K562 (cell line): ENCODE measurements around the gene CERS6. TPM values are rescaled to one million over a fixed set of nuclear protein-coding genes. Genes with fewer than 3 reads are reported as not detected.

Source experiments
- ATAC-seq: fragments of 200-7000 bp; cut with Tn5 transposase; 3 replicates; pipeline ENCODE4 v1.9.1; 2020; ENCODE audit warnings: moderate library complexity
- BruUV-seq: library from RNA; stranded (reverse); fragments of 400-500 nt; replicated peaks from 2 replicates; lab custom pipeline; 2021; lab: Mats Ljungman, UMichigan
- CTCF ChIA-PET: fragments of 300-600 bp; formaldehyde crosslinking; extraction: SDS; loops from one replicate; lab custom pipeline; 2021; ENCODE audit warnings: low intra/inter-chr PET ratio; lab: Yijun Ruan, JAX
- POLR2A ChIA-PET: fragments of 300-600, 350-650 bp; sonication (Branson Sonifier 250); formaldehyde crosslinking; extraction: SDS; loops from one replicate; lab custom pipeline; 2021; ENCODE audit warnings: antibody characterized with exemption, inconsistent platforms; lab: Yijun Ruan, JAX
- DNase-seq, 4 experiments: peaks; one replicate each; pipeline versions ENCODE4 v3.0.0 to v3.0.0-alpha.2; 2011 to 2018; ENCODE audit warnings: low spot score in 3 of 4, mixed read lengths in 3 of 4; ENCODE audit errors: extremely low read depth in 1 of 4
- FAIRE-seq: peaks from 2 replicates; lab custom pipeline; 2011; peaks lifted over from hg19 to GRCh38; lab: Jason Lieb, UNC
- H2AFZ ChIP-seq: 2 replicates; pipeline ENCODE4 v1.6.0; 2011; ENCODE audit warnings: low read depth, low read length, control low read depth, inconsistent platforms
- H3K27ac ChIP-seq: fragments of 200-600 bp; 3 replicates; pipeline ENCODE4 v1.8.0; 2011; ENCODE audit warnings: low read depth, mild to moderate bottlenecking, control low read depth, inconsistent platforms, low read length, moderate library complexity, mixed read lengths; ENCODE audit errors: extremely low read depth
- H3K27me3 ChIP-seq, 2 experiments: fragments of 300-600 bp in 1 of 2; 2 replicates in 1 of 2; 3 replicates in 1 of 2; pipeline versions ENCODE4 v1.6.0 to v1.8.0; 2011; ENCODE audit warnings: inconsistent platforms in 2 of 2, low read length in 2 of 2, mild to moderate bottlenecking in 1 of 2, mixed read lengths in 1 of 2, moderate library complexity in 1 of 2; ENCODE audit not compliant: control insufficient read depth in 2 of 2, insufficient read depth in 2 of 2
- H3K36me3 ChIP-seq: fragments of 300-600 bp; 3 replicates; pipeline ENCODE4 v1.8.0; 2011; ENCODE audit warnings: mild to moderate bottlenecking, low read length, inconsistent platforms; ENCODE audit not compliant: control insufficient read depth, insufficient read depth
- H3K4me1 ChIP-seq, 2 experiments: fragments of 200-600 bp in 1 of 2; replicated peaks in 1 of 2; 2 replicates in 1 of 2; 3 replicates in 1 of 2; pipeline versions ENCODE4 v1.5.1 to v1.8.0; 2011; ENCODE audit warnings: inconsistent platforms in 2 of 2, low read length in 2 of 2, mild to moderate bottlenecking in 1 of 2, mixed read lengths in 1 of 2, moderate library complexity in 1 of 2; ENCODE audit not compliant: control insufficient read depth in 2 of 2, insufficient read depth in 2 of 2
- H3K4me2 ChIP-seq: 2 replicates; pipeline ENCODE4 v1.6.1; 2011; ENCODE audit warnings: low read length, control low read depth, inconsistent platforms, mixed read lengths; ENCODE audit not compliant: insufficient read depth
- H3K4me3 ChIP-seq: fragments of 200-600 bp; sonication (generic), shearing (Covaris generic); 2 replicates; pipeline ENCODE4 v1.5.1; 2016; ENCODE audit warnings: control low read depth, inconsistent platforms
- H3K79me2 ChIP-seq: fragments of 200-600 bp; 3 replicates; pipeline ENCODE4 v1.8.0; 2011; ENCODE audit warnings: low read length, inconsistent platforms; ENCODE audit not compliant: control insufficient read depth, insufficient read depth
- H3K9ac ChIP-seq, 2 experiments: 2 replicates each; pipeline versions ENCODE4 v1.6.0 to v1.6.1; 2011; ENCODE audit warnings: low read depth in 2 of 2, low read length in 2 of 2, control low read depth in 1 of 2, inconsistent platforms in 1 of 2, mild to moderate bottlenecking in 1 of 2, mixed read lengths in 1 of 2; ENCODE audit not compliant: insufficient read depth in 1 of 2
- H3K9me1 ChIP-seq: one replicate; pipeline ENCODE4 v1.6.0; 2011; ENCODE audit warnings: inconsistent platforms, mild to moderate bottlenecking, low read length, moderate library complexity; ENCODE audit not compliant: control insufficient read depth, insufficient read depth
- H3K9me3 ChIP-seq: replicated peaks from 2 replicates; pipeline ENCODE4 v1.5.1; 2011; ENCODE audit warnings: low read depth, low read length, inconsistent platforms; ENCODE audit not compliant: control insufficient read depth, insufficient read depth
- H4K20me1 ChIP-seq: replicated peaks from 2 replicates; pipeline ENCODE4 v1.6.1; 2011; ENCODE audit warnings: low read length, inconsistent platforms, mixed read lengths; ENCODE audit not compliant: control insufficient read depth, insufficient read depth
- FOXJ2 ChIP-seq: fragments of 200-800 bp; sonication (Bioruptor generic); IDR thresholded peaks from 2 replicates; pipeline ENCODE4 v1.6.1; 2016; ENCODE audit warnings: missing genetic modification characterization, missing compliant biosample characterization
- MBD1 ChIP-seq: fragments of 250-450 bp; sonication (Bioruptor Pico); IDR thresholded peaks from 2 replicates; pipeline ENCODE4 v1.8.0; 2022; ENCODE audit warnings: inconsistent platforms
- PHTF2 ChIP-seq: fragments of 250-450 bp; sonication (Bioruptor Pico); IDR thresholded peaks from 2 replicates; pipeline ENCODE4 v1.5.0; 2021; ENCODE audit warnings: mild to moderate bottlenecking
- SETDB1 ChIP-seq: IDR thresholded peaks from one replicate; pipeline ENCODE4 v1.6.1; 2012; ENCODE audit warnings: low read length, control low read depth, inconsistent platforms
- SIX5 ChIP-seq, 2 experiments: IDR thresholded peaks; 2 replicates each; pipeline ENCODE4 v1.6.1; 2011; ENCODE audit warnings: low read length in 2 of 2, borderline replicate concordance in 1 of 2, low read depth in 1 of 2, mild to moderate bottlenecking in 1 of 2, moderate library complexity in 1 of 2; ENCODE audit not compliant: insufficient read depth in 1 of 2
- ZFP36 ChIP-seq: fragments of 150-350 bp; IDR thresholded peaks from 2 replicates; pipeline ENCODE4 v1.6.1; 2018; ENCODE audit warnings: low read length, low read depth; ENCODE audit not compliant: partially characterized antibody
- ZNF436 ChIP-seq: fragments of 250-450, 450-650 bp; sonication (Bioruptor Pico); formaldehyde crosslinking; IDR thresholded peaks from 2 replicates; pipeline ENCODE4 v1.7.0; 2020; ENCODE audit warnings: mild to moderate bottlenecking
- ZNF507 ChIP-seq: conservative IDR thresholded peaks from 2 replicates; pipeline ENCODE4 v1.6.1; 2017; ENCODE audit warnings: missing genetic modification characterization, missing compliant biosample characterization
- WGBS: fragments of 100-300 bp; shearing (Covaris generic); methylation state at CpG from one replicate; pipeline ENCODE4 v1.1.6; 2016; ENCODE audit warnings: low coverage, mixed read lengths; ENCODE audit not compliant: insufficient coverage; ENCODE audit errors: missing lambda C conversion rate; 5-methylcytosine and 5-hydroxymethylcytosine counted together
- in situ Hi-C: fragments of 300-500 bp; cut with MboI; formaldehyde crosslinking; loops from 4 replicates; pipeline ENCODE4 v1.15.0; 2018; ENCODE audit warnings: inconsistent platforms, mixed read lengths
- intact Hi-C: fragments of 100-400 bp; cut with micrococcal nuclease; formaldehyde crosslinking; loops from 2 replicates; pipeline ENCODE4 v1.14.2; 2022
- polyA plus RNA-seq, 8 experiments: library from polyadenylated mRNA; depleted of rRNA in 4 of 8; stranded (reverse) in 5 of 8; unstranded in 3 of 8; fragments of >200 nt; fragmentation: Nextera tagmentation in 2 of 8; fragmentation: Illumina TruSeq in 1 of 8; extraction: Ambion mirVana in 2 of 8; extraction: Trizol in 1 of 8; gene quantifications; 2 replicates each; pipeline versions ENCODE4 v1.2.1 to v1.2.3, GENCODE V29; 2011 to 2014; ENCODE audit warnings: inconsistent platforms in 1 of 8, missing spikeins in 1 of 8
- total RNA-seq, 7 experiments: library from RNA; depleted of rRNA in 6 of 7; stranded (reverse); fragments of >200 nt in 6 of 7; fragmentation: Illumina TruSeq in 2 of 7; extraction: Trizol in 2 of 7; gene quantifications; 2 replicates each; pipeline versions ENCODE4 v1.2.1 to v1.2.3, GENCODE V29; 2011 to 2021; ENCODE audit warnings: low replicate concordance in 1 of 7

CERS6 gene
- total and polyA plus RNA-seq, 9 of the 15 experiments (the other 6 are each of a cell fraction or from before 2014, with no cell fraction given): 1.6 to 13.6 (median 11.4) TPM

GRCh38 chr2:168612719-168613118, 156.6 kb downstream of the CERS6 start:
- Histone ChIP-seq H3K9ac (no peak overlapping the region), H3K4me2 (no peak overlapping the region), H3K9me3 (no peaks in the 10 kb centered on the region), H3K4me1 (no peaks in the 10 kb centered on the region), H3K4me3 (no peak overlapping the region), H4K20me1 (no peaks in the 10 kb centered on the region), H3K27me3 (no peaks in the 10 kb centered on the region), H2AFZ (no peak overlapping the region), H3K36me3 (no peaks in the 10 kb centered on the region), H3K27ac (no peak overlapping the region), H3K79me2 (no peaks in the 10 kb centered on the region), H3K9me1 (no peaks in the 10 kb centered on the region)
- WGBS: 42% methylated on average over 2 of the region's 2 CpGs
- DNase-seq: no peak
- ChIA-PET POLR2A (no interaction called here), CTCF (interaction anchor here (0.7 kb wide), 1 partner anchor 308 kb away, joined by 3 read pairs; no protein-coding TSS in a partner anchor)
- no peak for ATAC-seq
- intact Hi-C loops: no loop called here
- no peak for FAIRE-seq
- TF ChIP-seq PHTF2 (no peak), ZNF436 (CRISPR knock-in tag) (no peak), ZNF507 (tag) (no peak), FOXJ2 (no peak), ZFP36 (no peak), SETDB1 (no peak), MBD1 (CRISPR knock-in tag) (no peak), SIX5 (IDR thresholded peaks at IDR 0.05; ENCODE audit: borderline replicate concordance in 1 of 2, insufficient read depth in 1 of 2, low read depth in 1 of 2, low read length in 2 of 2) (no peak)
- in situ Hi-C loops: no loop called here
- no TSS peak for BruUV-seq
